Measurements from ENCODE around the gene ARPC1A. TPM values are rescaled to one million over a fixed set of nuclear protein-coding genes. Genes with fewer than 3 reads are reported as not detected.

Gene ARPC1A
- polyA plus RNA-seq, 1 donor from 2014 or later = 154 TPM

GRCh38 chr7:99399597-99399996 is 73.9 kb downstream of the ARPC1A start:
- Histone ChIP-seq H2AFZ (ENCODE audit: low read depth, low read length) (no peak overlapping the region), H3K27ac (ENCODE audit: low read length) (no peak overlapping the region), H3K27me3 (ENCODE audit: insufficient read depth, low read depth, low read length) (no peaks in the 10 kb centered on the region), H3K79me2 (replicated peaks; ENCODE audit: insufficient read depth, low read length) (no peaks in the 10 kb centered on the region), H3K9me2 (ENCODE audit: insufficient read depth, low read length) (no peaks in the 10 kb centered on the region), H3K9me3 (ENCODE audit: low read length) (no peaks in the 10 kb centered on the region), H3K4me3 (ENCODE audit: low read length) (no peak overlapping the region), H3K36me3 (ENCODE audit: insufficient read depth, low read length) (no peaks in the 10 kb centered on the region), H3K4me2 (ENCODE audit: low read length) (no peak overlapping the region), H3F3A (ENCODE audit: insufficient read depth, low read length, poor library complexity, severe bottlenecking) (no peaks in the 10 kb centered on the region), H4K20me1 (ENCODE audit: insufficient read depth) (no peaks in the 10 kb centered on the region), H3K9ac (ENCODE audit: low read length) (no peak overlapping the region)
- no peak for TF ChIP-seq SMC3 (conservative IDR thresholded peaks at IDR 0.05; ENCODE audit: poor library complexity)

GRCh38 chr7:99402854-99403253 is 77.2 kb downstream of the ARPC1A start:
- Histone ChIP-seq H3K27me3 (ENCODE audit: insufficient read depth, low read depth, low read length) (no peaks in the 10 kb centered on the region), H3K79me2 (replicated peaks; ENCODE audit: insufficient read depth, low read length) (peaks cover 23% of the 10 kb centered on the region), H3K4me2 (ENCODE audit: low read length) (no peak overlapping the region), H3K36me3 (ENCODE audit: insufficient read depth, low read length) (no peaks in the 10 kb centered on the region), H3K4me3 (ENCODE audit: low read length) (no peak overlapping the region), H4K20me1 (ENCODE audit: insufficient read depth) (no peaks in the 10 kb centered on the region), H3K9ac (ENCODE audit: low read length) (no peak overlapping the region), H3K9me3 (ENCODE audit: low read length) (no peaks in the 10 kb centered on the region), H3F3A (ENCODE audit: insufficient read depth, low read length, poor library complexity, severe bottlenecking) (no peaks in the 10 kb centered on the region), H2AFZ (ENCODE audit: low read depth, low read length) (no peak overlapping the region), H3K27ac (ENCODE audit: low read length) (no peak overlapping the region), H3K9me2 (ENCODE audit: insufficient read depth, low read length) (no peaks in the 10 kb centered on the region)
- no peak for TF ChIP-seq REST (IDR thresholded peaks at IDR 0.05; ENCODE audit: borderline replicate concordance)
- no peak for TF ChIP-seq TAF1 (IDR thresholded peaks at IDR 0.05; ENCODE audit: low read depth)
- TF ChIP-seq POLR2AphosphoS5 (IDR thresholded peaks at IDR 0.05) = no peak
- no peak for TF ChIP-seq EZH2 (IDR thresholded peaks at IDR 0.05; ENCODE audit: borderline replicate concordance, insufficient read depth, low read length, poor library complexity, severe bottlenecking)
- no peak for TF ChIP-seq CTCF (IDR thresholded peaks at IDR 0.05; ENCODE audit: poor library complexity, severe bottlenecking)
- TF ChIP-seq RAD21 (conservative IDR thresholded peaks at IDR 0.05) = no peak
- TF ChIP-seq MXI1 (conservative IDR thresholded peaks at IDR 0.05; ENCODE audit: poor library complexity, severe bottlenecking) = no peak
- no peak for TF ChIP-seq EP300 (conservative IDR thresholded peaks at IDR 0.05; ENCODE audit: poor library complexity, severe bottlenecking)
- no peak for TF ChIP-seq SMC3 (conservative IDR thresholded peaks at IDR 0.05; ENCODE audit: poor library complexity)

GRCh38 chr7:99403764-99404163 is 78.1 kb downstream of the ARPC1A start:
- no peak overlapping the region for H3K4me2 ChIP-seq (ENCODE audit: low read length)
- no peaks in the 10 kb centered on the region for H3F3A ChIP-seq (ENCODE audit: insufficient read depth, low read length, poor library complexity, severe bottlenecking)
- H3K27ac ChIP-seq (ENCODE audit: low read length) = no peak overlapping the region
- no peak for TF ChIP-seq REST (IDR thresholded peaks at IDR 0.05; ENCODE audit: borderline replicate concordance)
- no peak for TF ChIP-seq CTCF (IDR thresholded peaks at IDR 0.05; ENCODE audit: poor library complexity, severe bottlenecking)
- no peak for TF ChIP-seq MXI1 (conservative IDR thresholded peaks at IDR 0.05; ENCODE audit: poor library complexity, severe bottlenecking)
- no peak for TF ChIP-seq SMC3 (conservative IDR thresholded peaks at IDR 0.05; ENCODE audit: poor library complexity)
- no peak for TF ChIP-seq EP300 (conservative IDR thresholded peaks at IDR 0.05; ENCODE audit: poor library complexity, severe bottlenecking)
- no peak for TF ChIP-seq RAD21 (conservative IDR thresholded peaks at IDR 0.05)
- no peaks in the 10 kb centered on the region for H3K9me3 ChIP-seq (ENCODE audit: low read length)
- H3K4me3 ChIP-seq (ENCODE audit: low read length) = no peak overlapping the region
- no peak overlapping the region for H2AFZ ChIP-seq (ENCODE audit: low read depth, low read length)
- no peaks in the 10 kb centered on the region for H3K9me2 ChIP-seq (ENCODE audit: insufficient read depth, low read length)
- H3K9ac ChIP-seq (ENCODE audit: low read length) = no peak overlapping the region
- H3K36me3 ChIP-seq (ENCODE audit: insufficient read depth, low read length) = no peaks in the 10 kb centered on the region
- no peaks in the 10 kb centered on the region for H3K27me3 ChIP-seq (ENCODE audit: insufficient read depth, low read depth, low read length)
- no peaks in the 10 kb centered on the region for H4K20me1 ChIP-seq (ENCODE audit: insufficient read depth)
- peaks cover 31% of the 10 kb centered on the region for H3K79me2 ChIP-seq (replicated peaks; ENCODE audit: insufficient read depth, low read length)

All from neural cell (in vitro differentiated cells).